ENCODE results near the gene CUX1.

The CUX1 gene

DNA sequence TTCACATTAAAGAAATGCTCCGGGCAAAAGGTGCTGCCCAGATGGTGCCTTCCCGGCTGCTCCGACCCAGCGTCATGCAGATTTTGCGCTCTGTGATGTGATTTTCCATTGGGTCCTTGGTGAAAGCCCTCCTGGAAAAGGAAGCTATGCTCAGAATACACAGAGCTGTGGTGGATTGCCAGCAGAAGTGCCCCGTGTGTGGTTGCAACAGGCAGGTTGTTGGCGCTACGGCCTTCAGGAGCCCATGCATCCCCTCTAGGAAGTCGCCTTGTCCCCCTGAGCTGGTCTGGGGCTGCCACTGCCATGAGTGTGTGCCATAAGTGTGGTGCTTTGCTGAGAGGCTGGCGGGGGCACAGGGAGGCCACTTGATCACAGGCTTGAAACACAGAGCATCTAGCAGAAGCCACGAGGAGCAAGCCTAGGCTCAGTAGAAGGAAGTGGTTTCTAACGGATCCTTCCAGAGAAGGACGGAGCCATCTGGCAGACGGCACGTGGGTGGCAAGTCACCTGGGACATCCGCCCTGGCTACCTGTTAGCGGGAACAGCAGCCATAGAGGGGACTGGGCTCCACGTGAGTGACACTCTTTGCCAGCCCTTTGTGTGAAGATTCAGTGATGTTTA is 210.9 kb downstream of the CUX1 start:
- DNase-seq (ENCODE audit: low read depth), result no peak
- TF ChIP-seq, protein P1, sequence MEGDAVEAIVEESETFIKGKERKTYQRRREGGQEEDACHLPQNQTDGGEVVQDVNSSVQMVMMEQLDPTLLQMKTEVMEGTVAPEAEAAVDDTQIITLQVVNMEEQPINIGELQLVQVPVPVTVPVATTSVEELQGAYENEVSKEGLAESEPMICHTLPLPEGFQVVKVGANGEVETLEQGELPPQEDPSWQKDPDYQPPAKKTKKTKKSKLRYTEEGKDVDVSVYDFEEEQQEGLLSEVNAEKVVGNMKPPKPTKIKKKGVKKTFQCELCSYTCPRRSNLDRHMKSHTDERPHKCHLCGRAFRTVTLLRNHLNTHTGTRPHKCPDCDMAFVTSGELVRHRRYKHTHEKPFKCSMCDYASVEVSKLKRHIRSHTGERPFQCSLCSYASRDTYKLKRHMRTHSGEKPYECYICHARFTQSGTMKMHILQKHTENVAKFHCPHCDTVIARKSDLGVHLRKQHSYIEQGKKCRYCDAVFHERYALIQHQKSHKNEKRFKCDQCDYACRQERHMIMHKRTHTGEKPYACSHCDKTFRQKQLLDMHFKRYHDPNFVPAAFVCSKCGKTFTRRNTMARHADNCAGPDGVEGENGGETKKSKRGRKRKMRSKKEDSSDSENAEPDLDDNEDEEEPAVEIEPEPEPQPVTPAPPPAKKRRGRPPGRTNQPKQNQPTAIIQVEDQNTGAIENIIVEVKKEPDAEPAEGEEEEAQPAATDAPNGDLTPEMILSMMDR (IDR thresholded peaks at IDR 0.05; ENCODE audit: control insufficient read depth, insufficient read depth, low read depth, low read length, missing control alignments), result no peak
- H3K4me3 ChIP-seq (ENCODE audit: control insufficient read depth, low read depth, low read length), result no peak overlapping the region

DNA sequence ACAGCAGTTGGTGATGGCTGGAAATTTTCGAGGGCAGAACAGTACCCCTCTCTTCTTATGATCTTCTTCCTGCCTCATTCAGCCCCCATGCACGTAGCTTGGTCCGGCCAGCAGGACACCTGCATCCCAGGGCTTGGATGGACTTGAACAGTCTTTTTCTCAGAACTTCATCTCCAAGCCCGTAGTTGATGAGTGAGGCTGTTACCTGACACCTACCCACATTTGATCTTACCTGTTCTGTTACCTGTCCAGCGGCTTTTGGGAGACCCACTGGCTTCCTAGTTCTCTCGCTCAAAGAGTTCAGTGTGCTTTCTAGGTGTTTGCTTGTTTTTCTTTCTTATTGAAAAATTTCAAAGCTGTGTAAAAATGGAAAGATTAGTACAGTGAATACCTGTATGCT is 212.2 kb downstream of the CUX1 start:
- no peak for DNase-seq (ENCODE audit: low read depth)
- TF ChIP-seq, protein P1 (IDR thresholded peaks at IDR 0.05; ENCODE audit: control insufficient read depth, insufficient read depth, low read depth, low read length, missing control alignments), result no peak
- no peak overlapping the region for H3K4me3 ChIP-seq (ENCODE audit: control insufficient read depth, low read depth, low read length)

DNA sequence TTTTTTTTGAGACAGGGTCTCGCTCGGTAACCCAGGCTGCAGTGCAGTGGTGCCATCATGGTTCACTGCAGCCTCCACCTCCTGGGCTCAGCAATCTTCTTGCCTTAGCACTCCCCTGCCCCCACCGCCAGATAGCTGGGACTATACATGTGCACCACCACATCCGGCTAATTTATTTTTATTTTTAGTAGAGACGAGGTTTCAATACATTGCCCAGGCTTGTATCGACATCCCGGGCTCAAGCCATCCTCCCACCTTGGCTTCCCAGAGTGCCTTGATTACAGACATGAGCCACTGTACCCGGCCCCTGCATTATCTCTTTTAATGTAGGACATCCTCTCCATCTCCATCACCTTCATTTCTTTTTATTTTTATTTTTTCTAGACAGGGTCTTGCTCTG is 213.3 kb downstream of the CUX1 start:
- TF ChIP-seq, protein P1 (IDR thresholded peaks at IDR 0.05; ENCODE audit: control insufficient read depth, insufficient read depth, low read depth, low read length, missing control alignments), result no peak
- no peak overlapping the region for H3K4me3 ChIP-seq (ENCODE audit: control insufficient read depth, low read depth, low read length)

DNA sequence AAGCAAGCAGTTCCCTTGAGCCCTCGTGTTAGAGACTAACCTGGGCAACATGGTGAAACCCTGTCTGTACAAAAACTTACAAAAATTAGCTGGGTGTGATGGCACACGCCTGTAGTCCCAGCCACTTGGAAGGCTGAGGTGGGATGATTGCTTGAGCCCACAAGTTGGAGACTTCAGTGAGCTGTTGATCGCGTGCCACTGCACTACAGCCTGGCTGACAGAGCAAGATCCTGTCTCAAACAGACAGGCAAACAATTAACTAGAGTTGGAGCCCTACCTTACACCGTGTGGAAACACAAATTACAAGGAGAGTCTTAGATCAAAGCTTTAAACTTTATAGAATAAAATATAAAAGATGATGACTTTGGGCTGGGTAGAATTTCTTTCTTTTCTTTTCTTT is 219.5 kb downstream of the CUX1 start:
- TF ChIP-seq, protein P1 (IDR thresholded peaks at IDR 0.05; ENCODE audit: control insufficient read depth, insufficient read depth, low read depth, low read length, missing control alignments), result no peak
- DNase-seq (ENCODE audit: low read depth), result no peak
- no peak overlapping the region for H3K4me3 ChIP-seq (ENCODE audit: control insufficient read depth, low read depth, low read length)

More for the DNA sequence above, 213.3 kb downstream of the CUX1 start:
- no peak for DNase-seq (ENCODE audit: low read depth)

DNA sequence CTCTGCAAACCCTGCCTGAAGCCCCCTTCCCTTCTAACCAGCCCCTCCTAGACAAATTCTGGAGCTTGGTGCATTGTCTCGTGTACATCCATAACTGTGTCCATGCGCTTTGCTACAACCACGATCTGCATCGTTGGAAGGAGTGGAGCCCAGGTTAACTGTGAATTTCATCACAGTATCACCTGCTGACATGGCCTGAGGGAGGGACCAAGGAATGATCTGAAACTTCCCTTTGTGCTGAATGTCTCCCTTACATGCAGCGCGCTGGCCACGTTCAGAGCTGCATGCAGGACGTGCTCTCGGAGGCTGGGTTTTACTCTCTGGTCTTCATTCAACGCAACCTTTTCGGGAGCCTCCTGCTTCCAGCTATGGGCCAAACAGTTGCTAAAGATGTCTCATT is 222.3 kb downstream of the CUX1 start:
- DNase-seq (ENCODE audit: low read depth), result no peak
- no peak overlapping the region for H3K4me3 ChIP-seq (ENCODE audit: control insufficient read depth, low read depth, low read length)
- TF ChIP-seq, protein P1 (IDR thresholded peaks at IDR 0.05; ENCODE audit: control insufficient read depth, insufficient read depth, low read depth, low read length, missing control alignments), result no peak

DNA sequence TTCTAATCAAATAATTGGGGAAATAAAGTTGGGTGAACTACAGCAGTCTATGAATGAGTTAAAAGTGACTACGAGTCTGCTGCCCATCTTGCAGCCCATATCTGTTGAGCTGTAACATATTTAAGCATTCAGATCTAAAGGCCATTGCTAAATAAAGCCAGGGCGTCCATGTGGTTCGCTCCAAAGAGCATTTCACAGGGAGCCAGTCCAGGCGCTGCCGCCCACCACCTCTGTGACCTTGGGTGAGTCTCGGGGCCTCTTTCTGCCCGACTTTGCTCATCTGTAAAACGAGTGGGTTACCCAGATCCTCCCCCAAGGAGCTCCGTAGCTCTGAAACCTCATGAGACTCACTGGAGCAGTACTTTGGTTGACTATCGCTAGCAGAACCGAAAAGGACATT is 223.1 kb downstream of the CUX1 start:
- no peak for DNase-seq (ENCODE audit: low read depth)
- H3K4me3 ChIP-seq (ENCODE audit: control insufficient read depth, low read depth, low read length), result no peak overlapping the region
- TF ChIP-seq, protein P1 (IDR thresholded peaks at IDR 0.05; ENCODE audit: control insufficient read depth, insufficient read depth, low read depth, low read length, missing control alignments), result no peak
